OCI-LY1 (cell line): ENCODE measurements around the gene ADAMTS9.

Source experiments
- H2AFZ ChIP-seq: fragments of 200-600 bp; sonication (generic), shearing (Covaris generic); 2 replicates; pipeline ENCODE4 v1.6.0; 2014; ENCODE audit warnings: antibody characterized with exemption, mild to moderate bottlenecking, low read length
- H3F3A ChIP-seq: fragments of 200-600 bp; sonication (generic), shearing (Covaris generic); 2 replicates; pipeline ENCODE4 v1.6.0; 2014; ENCODE audit warnings: mild to moderate bottlenecking, antibody characterized with exemption, low read length, moderate library complexity; ENCODE audit not compliant: insufficient read depth
- H3K27ac ChIP-seq: fragments of 200-600 bp; sonication (generic); 2 replicates; pipeline ENCODE4 v1.5.1; 2014; ENCODE audit warnings: low read length, mixed run types, mild to moderate bottlenecking, low read depth; ENCODE audit not compliant: poor library complexity, severe bottlenecking
- H3K27me3 ChIP-seq: fragments of 200-600 bp; sonication (generic); 2 replicates; pipeline ENCODE4 v1.6.0; 2014; ENCODE audit warnings: antibody characterized with exemption, mild to moderate bottlenecking, low read length, moderate library complexity; ENCODE audit not compliant: insufficient read depth
- H3K36me3 ChIP-seq: fragments of 200-600 bp; sonication (generic); 2 replicates; pipeline ENCODE4 v1.6.1; 2014; ENCODE audit warnings: mild to moderate bottlenecking, antibody characterized with exemption, low read length, moderate library complexity, mixed read lengths; ENCODE audit not compliant: insufficient read depth
- H3K4me1 ChIP-seq: fragments of 200-600 bp; sonication (generic); 2 replicates; pipeline ENCODE4 v1.5.1; 2014; ENCODE audit warnings: mild to moderate bottlenecking, low read length, moderate library complexity; ENCODE audit not compliant: insufficient read depth, severe bottlenecking
- H3K4me2 ChIP-seq: fragments of 200-600 bp; sonication (generic), shearing (Covaris generic); 2 replicates; pipeline ENCODE4 v1.6.1; 2014; ENCODE audit warnings: low read length
- H3K4me3 ChIP-seq: fragments of 200-600 bp; sonication (generic); 2 replicates; pipeline ENCODE4 v1.5.1; 2014; ENCODE audit warnings: low read length, low read depth, mild to moderate bottlenecking, mixed read lengths; ENCODE audit not compliant: poor library complexity, severe bottlenecking
- H3K79me2 ChIP-seq: fragments of 200-600 bp; shearing (Covaris generic); 2 replicates; pipeline ENCODE4 v1.6.1; 2016; ENCODE audit warnings: mixed run types, low read length, mixed read lengths; ENCODE audit not compliant: insufficient read depth
- H3K9ac ChIP-seq: fragments of 200-600 bp; sonication (generic), shearing (Covaris generic); 2 replicates; pipeline ENCODE4 v1.6.1; 2014; ENCODE audit warnings: mild to moderate bottlenecking, low read length, mixed read lengths
- H3K9me2 ChIP-seq: fragments of 200-600 bp; sonication (generic), shearing (Covaris generic); 2 replicates; pipeline ENCODE4 v1.6.1; 2014; ENCODE audit warnings: low read depth, mild to moderate bottlenecking, low read length, mixed read lengths
- H3K9me3 ChIP-seq: fragments of 200-600 bp; shearing (Covaris generic); 2 replicates; pipeline ENCODE4 v1.6.1; 2014; ENCODE audit warnings: low read length, mixed read lengths
- H4K20me1 ChIP-seq: fragments of 200-600 bp; sonication (generic), shearing (Covaris generic); 2 replicates; pipeline ENCODE4 v1.6.0; 2016; ENCODE audit warnings: mild to moderate bottlenecking, low read length; ENCODE audit not compliant: insufficient read depth
- EZH2 ChIP-seq: fragments of 200-600 bp; sonication (generic), shearing (Covaris generic); IDR thresholded peaks from 2 replicates; pipeline ENCODE4 v1.8.0; 2017; ENCODE audit warnings: borderline replicate concordance, mixed run types, mild to moderate bottlenecking, antibody characterized with exemption, low read length, moderate library complexity, mixed read lengths
- TF ChIP-seq, protein P1 (sequence below): fragments of 200-600 bp; sonication (generic), shearing (Covaris generic); IDR thresholded peaks from 2 replicates; pipeline ENCODE4 v1.5.1; 2017; ENCODE audit warnings: mild to moderate bottlenecking, antibody characterized with exemption, low read length, moderate library complexity, mixed read lengths

ADAMTS9 gene

DNA sequence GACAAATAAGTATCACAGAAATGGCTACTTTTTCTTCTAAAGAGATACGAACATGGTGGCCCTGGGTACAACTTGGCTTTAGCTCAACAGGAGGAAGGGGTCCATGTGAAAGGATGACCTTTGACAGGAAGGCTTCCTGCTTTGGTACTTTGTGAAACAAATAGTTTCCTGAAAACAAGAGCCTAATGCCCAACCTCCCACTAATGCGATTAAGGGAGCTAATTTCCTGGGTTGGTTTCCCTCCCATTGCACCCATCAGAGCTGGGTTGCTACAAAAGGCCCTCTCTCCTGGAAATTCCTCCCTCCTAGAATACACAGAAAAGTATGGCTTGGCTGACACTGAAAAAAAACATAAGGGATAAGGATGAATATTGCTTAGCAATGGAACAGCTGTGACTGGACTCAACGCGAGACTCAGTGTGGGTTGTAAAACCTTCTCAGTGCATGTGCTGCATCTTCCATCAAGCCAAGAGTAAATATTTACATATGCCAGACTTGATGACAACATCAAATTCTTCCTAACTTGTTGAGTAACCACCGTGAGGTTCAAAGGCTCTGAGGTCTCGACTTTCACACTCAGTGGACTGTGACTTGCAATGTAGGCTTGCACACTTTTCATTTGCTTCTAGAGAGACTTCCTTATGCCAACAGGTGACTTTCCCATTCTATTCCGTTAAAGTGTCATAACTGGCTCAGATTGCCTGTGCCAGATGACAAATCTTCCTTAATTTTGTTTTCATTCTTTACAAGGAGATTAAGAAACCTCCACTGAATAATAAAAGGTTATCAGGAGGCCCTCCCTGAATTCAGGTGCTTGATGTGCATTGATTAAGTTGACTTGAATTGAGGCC lies 60.1 kb downstream of the ADAMTS9 start:
- H3K27ac ChIP-seq: no peak overlapping the region
- TF ChIP-seq EZH2: no peak
- TF ChIP-seq, protein P1, sequence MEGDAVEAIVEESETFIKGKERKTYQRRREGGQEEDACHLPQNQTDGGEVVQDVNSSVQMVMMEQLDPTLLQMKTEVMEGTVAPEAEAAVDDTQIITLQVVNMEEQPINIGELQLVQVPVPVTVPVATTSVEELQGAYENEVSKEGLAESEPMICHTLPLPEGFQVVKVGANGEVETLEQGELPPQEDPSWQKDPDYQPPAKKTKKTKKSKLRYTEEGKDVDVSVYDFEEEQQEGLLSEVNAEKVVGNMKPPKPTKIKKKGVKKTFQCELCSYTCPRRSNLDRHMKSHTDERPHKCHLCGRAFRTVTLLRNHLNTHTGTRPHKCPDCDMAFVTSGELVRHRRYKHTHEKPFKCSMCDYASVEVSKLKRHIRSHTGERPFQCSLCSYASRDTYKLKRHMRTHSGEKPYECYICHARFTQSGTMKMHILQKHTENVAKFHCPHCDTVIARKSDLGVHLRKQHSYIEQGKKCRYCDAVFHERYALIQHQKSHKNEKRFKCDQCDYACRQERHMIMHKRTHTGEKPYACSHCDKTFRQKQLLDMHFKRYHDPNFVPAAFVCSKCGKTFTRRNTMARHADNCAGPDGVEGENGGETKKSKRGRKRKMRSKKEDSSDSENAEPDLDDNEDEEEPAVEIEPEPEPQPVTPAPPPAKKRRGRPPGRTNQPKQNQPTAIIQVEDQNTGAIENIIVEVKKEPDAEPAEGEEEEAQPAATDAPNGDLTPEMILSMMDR: no peak
- H3K4me2 ChIP-seq: no peak overlapping the region

DNA sequence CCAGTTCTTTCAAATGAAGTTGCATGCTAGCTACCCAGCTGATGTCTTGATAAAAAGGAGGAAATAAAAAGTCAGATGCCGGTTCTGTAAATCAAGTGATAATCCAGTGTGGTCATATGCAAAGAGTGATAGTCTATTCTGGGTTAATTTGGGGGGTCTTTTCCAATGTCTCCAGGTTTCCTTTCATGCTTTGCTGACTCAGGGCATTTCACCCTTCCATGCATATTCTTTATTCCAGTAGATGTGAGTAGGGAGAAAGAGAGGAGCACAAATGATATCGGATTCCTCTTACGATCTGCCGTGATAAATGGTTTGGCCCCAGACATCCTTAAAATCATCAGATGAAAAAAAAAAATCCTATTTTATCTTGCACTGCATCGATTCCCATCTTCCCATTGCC lies 60.8 kb downstream of the ADAMTS9 start:
- H3K9me3 ChIP-seq: no peaks in the 10 kb centered on the region

More for the DNA sequence above, 60.1 kb downstream of the ADAMTS9 start:
- no peak overlapping the region for H2AFZ ChIP-seq
- no peak overlapping the region for H3K9ac ChIP-seq
- no peaks in the 10 kb centered on the region for H3K4me1 ChIP-seq
- no peaks in the 10 kb centered on the region for H3K9me3 ChIP-seq
- no peaks in the 10 kb centered on the region for H3K79me2 ChIP-seq
- H3K27me3 ChIP-seq: no peaks in the 10 kb centered on the region
- no peaks in the 10 kb centered on the region for H3F3A ChIP-seq
- no peaks in the 10 kb centered on the region for H3K9me2 ChIP-seq
- no peaks in the 10 kb centered on the region for H3K36me3 ChIP-seq
- no peak overlapping the region for H3K4me3 ChIP-seq
- H4K20me1 ChIP-seq: no peaks in the 10 kb centered on the region

DNA sequence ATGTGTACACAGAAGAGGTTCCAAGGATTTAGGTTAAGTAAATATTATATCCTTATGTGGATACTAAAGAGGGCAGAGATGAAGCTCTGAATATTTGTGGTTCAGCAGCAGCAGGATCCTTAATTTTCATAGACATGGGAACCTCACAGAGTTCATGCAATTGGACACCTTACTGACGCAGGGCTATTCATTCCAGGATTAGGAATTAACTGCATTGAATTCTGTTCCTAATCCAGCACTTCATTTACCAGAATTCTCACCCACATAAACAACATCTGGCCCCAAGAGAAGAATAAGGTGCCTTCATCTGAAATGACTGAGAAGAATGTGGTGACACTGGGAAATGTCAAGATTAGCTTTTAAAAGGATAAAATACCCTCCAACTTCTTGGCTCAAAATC lies 62.4 kb downstream of the ADAMTS9 start:
- H3K9ac ChIP-seq: no peak overlapping the region
- no peak overlapping the region for H3K4me3 ChIP-seq
- no peak for TF ChIP-seq EZH2
- TF ChIP-seq, protein P1: no peak
- H3K9me3 ChIP-seq: no peaks in the 10 kb centered on the region
- H3K36me3 ChIP-seq: no peaks in the 10 kb centered on the region
- H4K20me1 ChIP-seq: no peaks in the 10 kb centered on the region
- H2AFZ ChIP-seq: no peak overlapping the region
- H3K4me2 ChIP-seq: no peak overlapping the region
- H3F3A ChIP-seq: no peaks in the 10 kb centered on the region
- no peaks in the 10 kb centered on the region for H3K27me3 ChIP-seq
- H3K4me1 ChIP-seq: no peaks in the 10 kb centered on the region
- no peaks in the 10 kb centered on the region for H3K79me2 ChIP-seq
- no peaks in the 10 kb centered on the region for H3K9me2 ChIP-seq
- H3K27ac ChIP-seq: no peak overlapping the region

More for the DNA sequence above, 60.8 kb downstream of the ADAMTS9 start:
- H3K4me2 ChIP-seq: no peak overlapping the region
- no peaks in the 10 kb centered on the region for H3K9me2 ChIP-seq
- no peaks in the 10 kb centered on the region for H3K27me3 ChIP-seq
- H2AFZ ChIP-seq: no peak overlapping the region
- H3K79me2 ChIP-seq: no peaks in the 10 kb centered on the region
- H3K9ac ChIP-seq: no peak overlapping the region
- H3K36me3 ChIP-seq: no peaks in the 10 kb centered on the region
- no peak for TF ChIP-seq EZH2
- TF ChIP-seq, protein P1: no peak
- no peaks in the 10 kb centered on the region for H3K4me1 ChIP-seq
- H4K20me1 ChIP-seq: no peaks in the 10 kb centered on the region
- H3K27ac ChIP-seq: no peak overlapping the region
- H3F3A ChIP-seq: no peaks in the 10 kb centered on the region
- H3K4me3 ChIP-seq: no peak overlapping the region
